CD1c-positive myeloid dendritic cell (primary cell): ENCODE measurements around the gene HP.
"Not testable (repeated sequence)": the region's sequence is repeated elsewhere in the genome, so short reads cannot be mapped to it uniquely, and the experiment has no call there.

Experiments
- DNase-seq: peaks from one replicate; pipeline ENCODE4 v3.0.0-alpha.2; 2016; ENCODE audit errors: extremely low spot score

Gene HP

GRCh38 chr16:72054254-72054847 lies at the start of gene HP:
Gene HP (plus strand): TSS chr16:72054505. CDS start chr16:72054653, 148 bp downstream.
- DNase-seq, result not testable (repeated sequence)

DNA sequence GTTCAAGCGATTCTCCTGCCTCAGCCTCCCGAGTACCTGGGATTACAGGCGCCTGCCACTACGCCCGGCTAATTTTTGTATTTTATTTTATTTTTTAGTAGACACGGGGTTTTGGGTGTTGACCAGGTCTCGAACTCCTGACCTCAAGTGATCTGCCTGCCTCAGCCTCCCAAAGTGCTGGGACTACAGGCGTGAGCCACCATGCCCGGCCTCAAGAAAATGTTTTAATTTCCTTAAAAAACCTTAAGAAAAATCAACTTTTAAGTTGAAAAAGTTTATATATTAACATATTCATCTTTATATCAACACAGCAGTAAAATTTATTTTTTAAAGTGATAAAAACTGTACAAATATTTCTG lies 46.3 kb upstream of the HP start:
- not testable (repeated sequence) for DNase-seq

GRCh38 chr16:72008424-72009216 lies 45.7 kb upstream of the HP start, which contains the start of gene DHODH:
Gene DHODH (plus strand): TSS chr16:72008744. CDS start chr16:72008765, 21 bp downstream.
- DNase-seq, result peak; percentile 98

DNA sequence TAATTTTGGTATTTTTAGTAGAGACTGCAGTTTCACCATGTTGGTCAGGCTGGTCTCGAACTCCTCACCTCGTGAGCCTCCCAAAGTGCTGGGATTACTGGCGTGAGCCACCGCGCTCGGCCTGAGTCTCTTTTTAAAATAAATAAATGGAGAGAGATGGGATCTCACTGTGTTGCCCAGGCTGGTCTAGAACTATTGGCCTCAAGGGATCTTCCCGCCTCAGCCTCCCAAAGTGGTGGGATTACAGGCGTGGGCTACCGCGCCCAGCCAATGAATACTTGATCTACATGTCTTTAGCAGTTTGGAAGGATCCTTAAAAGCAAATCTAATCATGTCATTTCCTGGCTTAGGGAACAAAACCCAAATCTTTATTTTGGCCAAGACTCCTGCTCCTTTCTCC lies 44.5 kb upstream of the HP start:
- DNase-seq, result no peak

DNA sequence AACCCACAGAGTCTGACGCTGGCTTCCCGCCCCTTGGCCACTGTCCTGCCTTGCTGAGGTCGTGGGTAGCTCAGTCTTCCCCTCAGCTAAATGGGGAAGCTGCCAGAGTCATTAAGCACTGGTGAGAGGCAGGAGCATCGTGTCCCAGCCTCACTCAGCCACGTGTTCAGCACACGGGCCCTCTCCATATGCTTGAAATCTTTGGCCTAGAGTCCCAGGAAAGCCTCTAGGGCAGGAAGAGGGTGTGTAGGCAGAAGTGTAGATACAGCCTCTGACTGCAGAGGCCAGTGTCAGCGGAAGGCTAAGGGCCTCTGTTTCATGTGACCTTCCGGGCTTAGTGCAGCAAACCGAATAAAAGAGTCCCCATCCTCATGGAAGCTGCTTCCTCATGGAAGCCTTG lies 41.7 kb upstream of the HP start:
- no peak for DNase-seq

GRCh38 chr16:72013389-72013788 lies 40.9 kb upstream of the HP start:
- no peak for DNase-seq

DNA sequence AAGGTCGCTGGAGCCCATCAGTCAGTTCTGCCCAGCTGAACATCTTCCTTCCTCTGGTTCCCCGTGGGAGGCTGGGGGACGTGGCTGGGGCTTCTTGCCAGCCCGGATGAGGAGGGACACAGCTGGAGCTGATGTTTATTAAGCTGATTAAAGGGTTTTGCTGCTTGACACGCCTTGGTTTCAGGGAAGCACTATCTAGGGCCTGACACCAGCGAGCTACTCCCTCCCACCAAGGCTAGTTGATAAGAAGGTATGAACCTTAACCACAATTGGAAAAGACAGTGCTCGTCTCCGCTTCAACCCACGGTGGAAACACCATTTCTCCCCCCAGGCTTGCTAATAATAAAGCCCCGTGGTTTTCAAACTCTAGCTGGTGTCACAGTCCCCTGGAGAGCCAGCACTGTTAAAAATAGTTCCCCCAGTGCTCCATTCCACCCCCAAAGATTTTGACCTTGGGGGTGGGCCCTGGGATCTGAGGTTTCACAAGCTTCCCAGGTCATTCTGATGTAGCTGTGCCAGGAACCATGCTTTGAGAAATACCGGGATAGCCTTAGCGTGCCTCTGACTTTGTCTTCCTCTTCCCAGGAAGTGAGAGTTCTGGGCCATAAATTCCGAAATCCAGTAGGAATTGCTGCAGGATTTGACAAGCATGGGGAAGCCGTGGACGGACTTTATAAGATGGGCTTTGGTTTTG lies 40.3 kb upstream of the HP start:
- DNase-seq, result no peak

- no peak for DNase-seq
Observed at GRCh38 chr16:72014675-72015074, 39.6 kb upstream of the HP start.

DNA sequence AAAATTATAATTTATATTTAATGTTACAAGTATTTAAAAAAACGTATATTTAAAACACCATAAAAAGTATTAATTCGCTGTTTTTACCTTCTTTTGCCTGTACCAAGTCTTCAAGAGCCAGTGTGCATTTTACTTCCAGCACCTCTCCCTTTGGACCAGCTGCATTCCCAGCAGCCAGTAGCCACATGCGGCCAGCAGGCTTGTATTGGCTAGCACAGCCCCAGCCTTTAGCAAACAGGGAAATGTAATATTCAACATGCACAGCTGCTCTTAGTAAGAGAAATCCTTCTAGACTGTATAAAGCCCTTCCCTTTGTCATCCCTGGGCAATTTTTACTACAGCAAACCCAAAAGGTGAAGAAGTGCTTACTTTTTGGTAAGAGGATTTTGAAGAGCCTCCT lies 39.2 kb upstream of the HP start:
- no peak for DNase-seq

DNA sequence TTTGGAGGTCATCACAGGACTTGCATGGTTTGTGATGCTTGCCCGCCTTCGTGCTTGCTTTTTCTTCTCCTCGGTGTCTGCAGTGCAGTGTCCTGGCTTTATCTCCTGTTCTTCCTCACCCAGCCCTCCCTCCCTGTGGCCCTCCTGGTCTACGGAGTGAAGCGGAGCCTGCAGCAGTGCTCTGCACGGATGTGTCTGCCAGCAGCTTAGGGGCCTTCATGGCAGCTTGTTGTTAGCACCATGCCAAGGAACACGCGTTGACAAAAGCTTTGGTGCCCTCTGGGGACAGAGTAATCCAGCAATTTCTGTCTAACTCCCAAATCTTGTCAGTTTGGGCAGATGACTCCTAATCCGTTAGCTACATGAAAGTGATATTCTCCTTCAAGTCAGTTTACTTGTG lies 35.8 kb upstream of the HP start:
- DNase-seq, result no peak

DNA sequence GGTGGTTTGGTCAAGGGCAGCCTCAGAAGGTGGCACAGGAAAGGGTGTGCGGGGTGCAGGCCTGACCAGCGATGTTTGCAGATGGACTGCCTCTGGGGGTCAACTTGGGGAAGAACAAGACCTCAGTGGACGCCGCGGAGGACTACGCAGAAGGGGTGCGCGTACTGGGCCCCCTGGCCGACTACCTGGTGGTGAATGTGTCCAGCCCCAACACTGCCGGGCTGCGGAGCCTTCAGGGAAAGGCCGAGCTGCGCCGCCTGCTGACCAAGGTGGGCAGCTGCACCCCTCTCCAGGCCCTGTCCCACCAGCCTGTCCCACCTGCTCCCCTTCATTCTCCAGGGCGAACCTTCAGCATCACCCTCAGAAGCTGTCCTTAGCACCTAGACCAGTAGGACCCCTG lies 33.3 kb upstream of the HP start:
- DNase-seq, result no peak

GRCh38 chr16:72022127-72022526 lies 32.2 kb upstream of the HP start:
- no peak for DNase-seq

DNA sequence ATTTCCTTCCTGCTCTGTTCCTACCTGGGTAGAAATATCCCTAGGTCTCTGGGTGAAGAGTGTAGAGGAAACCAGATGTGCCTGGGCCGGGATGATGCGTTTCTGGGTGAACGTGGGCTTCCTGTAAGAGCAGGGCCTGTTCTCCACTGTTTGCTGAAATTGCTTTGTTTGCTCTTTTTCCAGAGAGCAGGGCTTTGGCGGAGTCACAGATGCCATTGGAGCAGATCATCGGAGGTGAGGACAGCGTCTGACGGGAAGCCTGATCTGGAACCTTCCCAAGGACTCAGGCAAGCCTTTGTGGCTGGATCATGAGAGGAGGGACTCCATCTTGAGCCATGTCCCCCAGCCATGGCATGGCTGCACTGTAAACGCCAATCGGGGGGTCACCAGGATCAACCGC lies 30.3 kb upstream of the HP start:
- DNase-seq, result no peak

GRCh38 chr16:72024862-72025382 lies 29.4 kb upstream of the HP start:
- no peak for DNase-seq

GRCh38 chr16:72025404-72026114 lies 28.7 kb upstream of the HP start:
- no peak for DNase-seq

GRCh38 chr16:72027669-72028378 lies 26.5 kb upstream of the HP start:
- no peak for DNase-seq

DNA sequence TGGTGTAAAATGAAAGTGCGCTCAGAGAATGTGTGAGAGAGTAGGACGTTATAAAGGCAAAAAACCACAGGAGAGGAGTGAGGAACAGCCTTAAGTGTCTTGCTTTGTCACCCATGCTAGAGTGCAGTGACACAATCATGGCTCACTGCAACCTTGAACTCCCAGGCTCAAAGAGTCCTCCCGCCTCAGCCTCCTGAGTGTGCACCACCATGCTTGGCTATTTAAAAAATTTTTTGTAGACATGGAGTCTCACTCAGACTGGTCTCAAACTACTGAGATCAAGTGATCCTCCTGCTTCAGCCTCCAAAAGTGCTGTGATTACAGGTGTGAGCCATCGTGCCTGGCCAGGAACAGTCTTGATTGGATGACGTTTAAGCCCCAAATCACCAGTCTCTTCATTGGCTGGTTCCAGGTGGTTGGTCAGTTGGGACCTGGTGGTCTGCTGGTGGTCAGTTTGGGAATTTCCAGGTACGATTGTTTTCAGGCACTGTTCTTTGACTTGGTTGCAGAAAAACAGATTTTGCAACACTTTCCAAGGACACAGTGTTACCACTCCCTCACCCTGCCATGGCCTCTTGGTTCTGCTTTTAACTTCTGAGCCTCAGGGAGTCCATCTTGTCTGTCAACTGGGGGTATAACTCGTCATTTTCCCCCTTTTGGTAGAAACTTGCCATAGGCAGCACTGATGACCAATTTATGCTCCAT lies 24.6 kb upstream of the HP start:
- no peak for DNase-seq

- no peak for DNase-seq
Observed at GRCh38 chr16:72033437-72033836, 20.9 kb upstream of the HP start.

DNA sequence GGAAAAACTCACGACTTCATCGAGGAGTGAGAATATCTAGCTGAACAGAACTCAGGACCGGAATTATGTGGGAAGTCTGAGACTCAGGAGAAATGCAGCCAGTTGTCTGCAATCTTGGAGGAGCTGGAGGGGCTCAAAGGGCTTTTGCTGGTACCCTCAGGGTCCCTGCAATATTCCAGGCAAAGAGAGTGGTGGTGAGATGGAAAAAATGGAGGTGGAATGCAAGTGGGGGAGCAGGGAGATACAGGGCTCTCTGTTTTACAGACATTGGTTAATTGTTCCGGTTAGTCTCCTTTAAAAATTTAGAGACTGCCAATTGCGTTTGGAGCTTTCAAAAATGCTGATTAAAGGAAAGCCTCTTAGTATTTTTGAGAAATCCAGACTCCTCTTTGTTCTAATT lies 18.2 kb upstream of the HP start:
- DNase-seq, result no peak

- no peak for DNase-seq
Observed at GRCh38 chr16:72042157-72042660, 12.1 kb upstream of the HP start.

DNA sequence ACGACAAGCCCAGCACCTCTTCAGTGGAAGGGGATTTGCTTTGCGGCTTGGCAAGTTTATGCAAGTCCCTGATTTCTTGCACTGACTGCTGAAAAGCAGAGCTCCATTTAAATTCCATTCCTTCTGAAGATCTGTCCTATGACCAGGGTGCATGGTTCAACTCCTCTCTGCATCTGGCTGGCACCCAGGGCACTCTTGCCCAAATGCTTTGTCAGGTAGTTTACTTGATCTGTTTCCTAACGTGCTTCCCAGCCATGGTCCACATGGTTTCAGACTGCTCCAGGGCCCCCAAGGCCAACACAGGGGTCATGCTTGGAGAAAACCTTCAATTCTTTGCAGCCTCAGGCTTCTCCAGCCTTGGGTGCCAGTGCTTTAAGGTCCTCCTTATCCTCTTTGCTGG lies 11.2 kb upstream of the HP start:
- no peak for DNase-seq
